ENCODE results near the gene TPRG1L. TPM values are rescaled to one million over a fixed set of nuclear protein-coding genes. Genes with fewer than 3 reads are reported as not detected.

TPRG1L gene
- total RNA-seq, 1 experiment from 2014 or later: 6.7 TPM

DNA sequence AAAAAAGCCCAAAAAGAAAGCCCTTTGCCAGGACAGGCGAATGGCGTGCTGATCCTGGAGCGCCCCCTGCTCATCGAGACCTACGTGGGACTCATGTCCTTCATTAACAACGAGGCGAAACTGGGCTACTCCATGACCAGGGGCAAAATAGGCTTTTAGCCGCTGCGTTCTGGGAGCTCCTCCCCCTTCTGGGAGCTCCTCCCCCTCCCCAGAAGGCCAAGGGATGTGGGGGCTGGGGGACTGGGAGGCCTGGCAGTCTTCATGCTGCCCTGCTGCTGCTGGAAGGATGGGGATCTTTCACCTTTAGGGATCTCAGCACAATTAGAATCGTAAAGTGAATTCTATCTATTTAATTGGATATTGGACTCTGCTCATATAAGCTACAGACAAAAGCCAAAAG lies 3.6 kb downstream of the TPRG1L start:
- DNase-seq (ENCODE audit: low spot score): no peak

DNA sequence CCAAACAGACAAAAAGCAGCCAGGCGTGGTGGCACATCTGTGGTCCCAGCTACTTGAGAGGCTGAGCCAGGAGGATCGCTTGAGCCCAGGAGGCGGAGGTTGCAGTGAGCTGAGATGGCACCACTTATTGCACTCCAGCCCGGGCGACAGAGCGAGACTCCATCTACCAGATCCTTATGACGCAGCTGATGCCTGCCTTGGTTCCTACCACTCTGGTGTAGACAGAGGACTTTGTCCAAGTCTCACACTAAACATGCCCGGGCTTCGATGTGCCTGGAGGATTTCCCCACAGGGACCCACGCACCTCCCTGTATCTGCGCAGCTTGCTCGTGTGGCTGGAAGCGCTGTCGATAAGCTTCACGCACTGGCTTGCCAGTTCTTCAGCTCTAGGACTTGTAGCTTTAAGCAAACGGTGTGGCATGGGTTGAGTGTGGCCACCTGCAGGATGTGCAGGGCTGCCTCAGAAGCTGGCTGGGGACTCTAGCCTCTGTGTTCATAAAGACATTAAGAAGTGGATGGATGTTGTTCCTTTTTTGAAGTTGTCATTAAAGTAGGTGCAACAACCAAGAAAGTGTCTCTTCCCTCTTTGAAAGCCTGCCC lies 4.8 kb downstream of the TPRG1L start:
- no peak for DNase-seq (ENCODE audit: low spot score)

DNA sequence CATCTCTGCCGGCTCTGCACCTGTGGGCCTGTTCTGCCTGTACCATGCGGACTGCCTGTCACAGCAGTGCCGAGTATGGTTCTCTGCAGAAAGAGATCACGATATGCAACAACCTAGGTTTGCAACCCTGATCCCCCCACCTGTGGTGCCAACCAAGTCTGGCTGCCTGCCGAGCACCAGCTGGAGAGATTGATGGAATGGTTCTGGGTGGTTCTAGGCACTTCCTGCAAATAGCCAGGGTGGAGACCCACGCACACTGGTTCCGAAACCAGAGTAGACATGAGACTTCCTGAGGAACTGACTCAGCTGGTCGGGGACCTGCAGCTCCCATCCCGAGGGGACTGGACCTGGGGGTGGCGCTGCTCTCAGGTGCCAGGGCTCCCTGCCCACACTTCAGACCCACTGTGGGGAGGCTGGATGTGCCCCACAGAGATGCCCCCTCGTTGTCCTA lies 5.4 kb downstream of the TPRG1L start:
- no peak for DNase-seq (ENCODE audit: low spot score)

DNA sequence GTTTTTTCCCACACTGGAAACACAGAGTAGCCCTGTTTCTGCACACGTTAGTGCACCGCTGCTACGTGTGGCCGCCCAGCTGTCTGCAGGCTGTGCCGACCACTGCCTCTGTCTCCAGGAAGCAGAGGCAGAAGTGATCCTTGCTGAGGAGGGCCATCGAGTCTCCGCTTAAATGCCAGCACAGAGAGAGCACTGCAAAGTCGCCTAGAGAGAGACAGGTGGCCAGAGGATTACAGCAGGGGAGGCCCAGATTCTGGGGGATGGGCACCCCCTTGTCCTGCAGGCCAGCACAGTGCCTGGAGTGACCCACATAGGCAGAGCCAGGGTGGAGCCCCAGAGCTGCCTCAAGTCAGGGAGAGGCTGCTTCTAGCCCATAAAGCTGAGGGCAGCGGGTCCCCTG lies 6.1 kb downstream of the TPRG1L start:
- no peak for DNase-seq (ENCODE audit: low spot score)

DNA sequence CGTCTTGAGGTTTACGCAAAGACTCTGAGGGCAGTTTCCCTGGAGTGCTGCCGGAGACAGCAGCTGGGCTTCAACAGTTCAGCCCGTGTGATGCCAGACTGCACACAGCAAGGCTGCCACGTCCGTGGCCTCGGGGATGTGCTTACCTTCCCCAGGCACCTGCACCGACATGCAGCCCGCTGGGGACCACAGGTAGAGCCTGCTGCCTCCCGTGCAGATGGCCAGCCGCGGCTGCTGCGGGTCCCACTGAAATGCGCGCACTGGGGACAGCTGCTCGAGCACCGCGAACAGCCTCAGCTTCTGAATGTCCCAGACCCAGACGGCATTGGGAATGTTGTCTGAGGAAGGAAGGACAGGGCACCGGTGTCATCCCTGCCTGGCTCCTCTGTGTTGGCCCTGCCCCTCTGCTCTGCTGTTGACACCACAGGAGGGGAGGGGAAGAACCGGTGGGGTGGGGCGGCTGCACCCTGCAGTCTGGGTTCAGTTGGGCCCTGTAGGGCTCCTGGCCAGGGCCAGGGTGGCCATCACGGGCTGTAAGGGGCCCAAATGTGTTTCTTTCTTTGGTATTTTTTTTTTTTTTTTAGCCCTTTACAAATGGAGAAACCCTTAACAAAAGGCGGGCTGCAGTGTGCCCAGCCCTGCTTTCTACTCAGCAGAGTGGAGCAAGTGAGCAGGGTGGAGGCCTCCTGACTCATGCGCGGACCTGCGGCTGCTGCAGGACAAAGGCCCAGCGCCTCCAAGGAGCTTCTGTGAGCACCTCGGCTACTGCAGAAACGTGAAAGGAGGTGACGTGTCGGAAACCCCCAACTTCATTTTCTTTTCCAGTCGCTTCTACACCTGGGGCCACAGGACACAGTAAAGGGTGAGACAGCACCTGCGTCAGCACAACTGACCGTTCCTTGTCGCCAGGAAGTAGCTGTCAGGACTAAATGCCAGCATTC lies 6.8 kb downstream of the TPRG1L start:
- no peak for DNase-seq (ENCODE audit: low spot score)

DNA sequence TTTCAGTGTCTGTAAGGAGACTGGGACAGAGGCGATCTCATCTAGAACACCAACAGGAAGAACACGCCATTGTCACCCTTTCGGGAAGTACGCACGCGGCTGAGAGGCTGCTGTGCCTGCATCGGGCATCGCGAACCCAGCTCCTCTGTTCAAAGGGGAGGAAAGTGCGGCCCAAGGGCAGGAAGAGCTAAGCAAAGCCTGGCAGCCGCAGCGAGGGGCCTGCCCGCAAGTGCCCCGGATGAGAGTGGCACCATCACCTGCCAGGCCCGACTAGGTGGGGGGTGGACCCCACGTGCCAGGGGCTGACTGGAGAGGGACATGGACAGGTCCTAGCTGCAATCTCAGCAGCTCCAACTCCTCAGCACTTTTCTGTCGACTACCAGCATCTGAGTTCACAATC lies 7.5 kb downstream of the TPRG1L start:
- no peak for DNase-seq (ENCODE audit: low spot score)

GRCh38 chr1:3632716-3633343 lies 8.0 kb downstream of the TPRG1L start:
- no peak for DNase-seq (ENCODE audit: low spot score)

- DNase-seq (ENCODE audit: low spot score): no peak
Observed at GRCh38 chr1:3633344-3634058, 8.7 kb downstream of the TPRG1L start.

DNA sequence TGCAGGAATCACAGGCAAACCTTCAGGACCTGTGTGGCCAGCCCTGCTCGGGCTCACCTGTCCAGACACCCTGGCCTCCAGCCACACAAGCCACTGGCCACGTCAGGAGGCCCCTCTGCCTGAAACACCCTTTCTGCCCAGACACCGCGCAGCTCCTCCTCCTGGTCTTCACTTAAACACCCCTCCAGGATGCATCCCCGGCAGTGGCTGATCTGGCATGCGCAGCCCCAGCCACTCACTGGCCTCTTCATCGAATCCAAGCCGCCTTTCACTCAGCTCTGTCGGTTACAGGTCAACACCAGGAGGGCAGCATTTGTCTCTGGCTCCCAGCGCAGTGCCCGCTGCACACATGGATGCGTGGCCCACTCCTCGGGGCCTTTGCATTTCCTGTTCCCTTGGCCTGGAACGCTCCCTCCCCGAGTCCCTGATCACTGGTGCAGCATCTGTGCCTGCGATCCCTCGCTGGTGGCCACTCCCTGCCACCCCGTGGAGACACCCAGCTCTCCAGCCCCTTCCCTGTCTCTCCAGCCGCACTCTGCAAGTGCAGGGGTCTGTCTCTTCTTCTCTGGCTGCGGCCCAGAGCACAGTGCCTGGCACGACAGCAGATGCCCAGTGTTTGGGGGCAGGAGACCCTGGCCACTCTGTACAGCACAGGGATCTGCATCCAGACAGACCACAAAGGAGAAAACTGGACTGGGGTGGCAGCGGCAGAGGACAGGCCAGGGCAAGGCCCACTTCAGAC lies 9.4 kb downstream of the TPRG1L start:
- no peak for DNase-seq (ENCODE audit: low spot score)

GRCh38 chr1:3636080-3636479 lies 11.3 kb downstream of the TPRG1L start:
- DNase-seq (ENCODE audit: low spot score): no peak

DNA sequence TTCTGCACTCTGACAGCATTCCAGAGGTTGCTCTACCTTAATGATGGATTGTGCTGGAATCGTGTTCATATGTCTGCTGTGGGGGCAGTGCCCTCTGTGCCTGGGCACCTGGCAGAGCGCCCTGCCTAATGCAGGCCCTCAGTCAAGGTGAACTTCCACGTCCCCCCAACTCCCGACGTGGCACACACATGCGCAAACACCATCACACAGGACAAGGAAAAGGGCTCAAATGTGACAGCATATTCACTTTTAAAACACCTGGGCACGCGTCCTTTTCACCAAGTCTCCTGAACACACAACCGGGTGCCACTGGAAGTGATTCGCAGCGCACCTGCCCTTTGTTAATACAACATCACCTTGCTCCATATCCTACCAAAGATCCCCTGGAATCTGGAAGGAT lies 11.7 kb downstream of the TPRG1L start:
- DNase-seq (ENCODE audit: low spot score): no peak

DNA sequence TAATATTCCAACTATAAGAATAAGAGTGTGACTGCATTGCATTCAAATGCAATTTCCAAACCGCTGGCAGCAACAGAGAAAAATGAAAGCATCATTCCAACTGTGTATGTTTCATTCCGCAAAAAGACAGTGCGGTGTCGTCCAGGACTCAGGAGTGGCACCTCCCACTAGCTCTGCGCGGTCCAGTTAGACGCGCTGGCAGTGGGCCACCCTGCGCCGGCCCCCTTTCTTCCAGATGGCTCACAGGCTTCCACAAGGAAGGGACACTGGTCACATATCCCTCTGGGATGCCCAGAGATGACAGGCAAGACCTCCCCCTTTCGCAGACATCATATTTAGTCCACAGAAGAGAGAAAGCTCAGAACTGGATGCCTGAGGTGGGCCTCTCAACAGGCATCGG lies 13.2 kb downstream of the TPRG1L start:
- no peak for DNase-seq (ENCODE audit: low spot score)

GRCh38 chr1:3638676-3639075 lies 13.9 kb downstream of the TPRG1L start:
- no peak for DNase-seq (ENCODE audit: low spot score)

- no peak for DNase-seq (ENCODE audit: low spot score)
Observed at GRCh38 chr1:3639397-3639911, 14.6 kb downstream of the TPRG1L start.

GRCh38 chr1:3640121-3640837 lies 15.5 kb downstream of the TPRG1L start:
- DNase-seq (ENCODE audit: low spot score): no peak

DNA sequence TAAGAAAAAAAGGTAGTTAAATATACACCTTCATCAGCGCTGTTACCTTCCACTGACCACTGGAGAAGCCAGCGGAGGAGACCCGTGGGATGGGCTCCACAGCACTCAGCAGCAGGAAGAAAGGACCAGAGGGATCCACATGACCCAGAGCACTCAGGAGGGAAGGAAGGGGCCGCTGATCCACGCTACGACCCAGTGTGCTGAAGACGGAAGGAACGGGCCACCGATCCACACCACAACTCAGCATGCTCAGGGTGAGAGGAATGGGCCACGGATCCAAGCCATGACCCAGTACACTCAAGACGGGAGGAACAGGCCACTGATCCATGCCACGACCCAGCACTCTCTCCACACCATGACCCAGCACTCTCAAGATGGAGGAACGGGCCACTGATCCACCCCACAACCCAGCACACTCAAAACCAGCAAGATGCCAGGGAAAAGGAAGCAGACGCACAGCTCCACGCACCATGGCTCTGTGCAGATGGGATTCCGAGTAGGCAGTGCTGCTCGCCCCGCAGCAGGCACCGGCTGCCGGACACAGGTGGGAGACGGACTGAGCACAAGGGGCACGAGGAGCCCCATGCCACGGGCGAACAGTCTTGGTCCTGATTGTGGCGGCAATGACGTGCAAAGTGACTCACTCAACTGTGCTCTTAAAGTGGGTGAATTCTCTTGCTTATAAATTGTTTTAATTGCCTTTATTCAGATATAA lies 16.4 kb downstream of the TPRG1L start:
- DNase-seq (ENCODE audit: low spot score): no peak

DNA sequence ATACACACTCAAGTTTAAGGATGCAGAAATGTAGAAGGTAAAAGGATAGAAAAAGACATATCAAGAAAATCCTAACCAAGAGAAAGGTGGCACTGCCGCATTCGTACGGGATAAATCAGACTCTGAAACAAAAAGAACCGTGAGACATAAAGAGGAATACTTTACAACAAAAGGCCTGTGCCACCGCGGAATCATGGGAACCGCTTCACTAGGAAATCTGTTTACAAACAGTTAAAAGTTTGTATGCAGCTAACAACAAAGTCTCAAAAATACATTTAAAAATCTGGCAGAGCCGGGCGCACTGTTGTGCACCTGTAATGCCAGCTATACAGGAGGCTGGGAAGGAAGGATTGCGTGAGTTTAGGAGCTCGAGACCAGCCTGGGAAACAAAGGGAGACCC lies 17.0 kb downstream of the TPRG1L start:
- no peak for DNase-seq (ENCODE audit: low spot score)

GRCh38 chr1:3642919-3643675 lies 18.3 kb downstream of the TPRG1L start:
- no peak for DNase-seq (ENCODE audit: low spot score)

DNA sequence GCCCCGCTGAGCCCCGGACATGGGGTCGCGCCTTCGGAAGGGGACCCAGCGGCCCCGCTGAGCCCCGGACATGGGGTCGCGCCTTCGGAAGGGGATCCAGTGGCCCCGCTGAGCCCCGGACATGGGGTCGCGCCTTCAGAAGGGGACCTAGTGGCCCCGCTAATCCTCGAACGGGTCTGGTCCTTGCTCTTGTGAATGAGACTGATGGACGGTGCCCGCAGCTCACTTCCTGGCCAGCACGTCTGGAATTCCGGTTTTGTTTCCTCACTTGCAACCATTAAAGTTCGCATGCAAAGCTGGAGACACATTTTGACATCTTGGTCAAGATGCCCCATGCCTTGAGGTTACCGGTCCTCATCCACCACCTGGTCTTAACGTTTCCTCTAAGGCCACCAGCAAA lies 19.5 kb downstream of the TPRG1L start:
- no peak for DNase-seq (ENCODE audit: low spot score)
